OCI-LY1 (cell line): ENCODE results near the gene TMEM52.

Source experiments
- H2AFZ ChIP-seq: fragments of 200-600 bp; sonication (generic), shearing (Covaris generic); 2 replicates; pipeline ENCODE4 v1.6.0; 2014; ENCODE audit warnings: antibody characterized with exemption, mild to moderate bottlenecking, low read length
- H3F3A ChIP-seq: fragments of 200-600 bp; sonication (generic), shearing (Covaris generic); 2 replicates; pipeline ENCODE4 v1.6.0; 2014; ENCODE audit warnings: mild to moderate bottlenecking, antibody characterized with exemption, low read length, moderate library complexity; ENCODE audit not compliant: insufficient read depth
- H3K27ac ChIP-seq: fragments of 200-600 bp; sonication (generic); 2 replicates; pipeline ENCODE4 v1.5.1; 2014; ENCODE audit warnings: low read length, mixed run types, mild to moderate bottlenecking, low read depth; ENCODE audit not compliant: poor library complexity, severe bottlenecking
- H3K27me3 ChIP-seq: fragments of 200-600 bp; sonication (generic); 2 replicates; pipeline ENCODE4 v1.6.0; 2014; ENCODE audit warnings: antibody characterized with exemption, mild to moderate bottlenecking, low read length, moderate library complexity; ENCODE audit not compliant: insufficient read depth
- H3K36me3 ChIP-seq: fragments of 200-600 bp; sonication (generic); 2 replicates; pipeline ENCODE4 v1.6.1; 2014; ENCODE audit warnings: mild to moderate bottlenecking, antibody characterized with exemption, low read length, moderate library complexity, mixed read lengths; ENCODE audit not compliant: insufficient read depth
- H3K4me1 ChIP-seq: fragments of 200-600 bp; sonication (generic); 2 replicates; pipeline ENCODE4 v1.5.1; 2014; ENCODE audit warnings: mild to moderate bottlenecking, low read length, moderate library complexity; ENCODE audit not compliant: insufficient read depth, severe bottlenecking
- H3K4me2 ChIP-seq: fragments of 200-600 bp; sonication (generic), shearing (Covaris generic); 2 replicates; pipeline ENCODE4 v1.6.1; 2014; ENCODE audit warnings: low read length
- H3K4me3 ChIP-seq: fragments of 200-600 bp; sonication (generic); 2 replicates; pipeline ENCODE4 v1.5.1; 2014; ENCODE audit warnings: low read length, low read depth, mild to moderate bottlenecking, mixed read lengths; ENCODE audit not compliant: poor library complexity, severe bottlenecking
- H3K79me2 ChIP-seq: fragments of 200-600 bp; shearing (Covaris generic); 2 replicates; pipeline ENCODE4 v1.6.1; 2016; ENCODE audit warnings: mixed run types, low read length, mixed read lengths; ENCODE audit not compliant: insufficient read depth
- H3K9ac ChIP-seq: fragments of 200-600 bp; sonication (generic), shearing (Covaris generic); 2 replicates; pipeline ENCODE4 v1.6.1; 2014; ENCODE audit warnings: mild to moderate bottlenecking, low read length, mixed read lengths
- H3K9me2 ChIP-seq: fragments of 200-600 bp; sonication (generic), shearing (Covaris generic); 2 replicates; pipeline ENCODE4 v1.6.1; 2014; ENCODE audit warnings: low read depth, mild to moderate bottlenecking, low read length, mixed read lengths
- H3K9me3 ChIP-seq: fragments of 200-600 bp; shearing (Covaris generic); 2 replicates; pipeline ENCODE4 v1.6.1; 2014; ENCODE audit warnings: low read length, mixed read lengths
- H4K20me1 ChIP-seq: fragments of 200-600 bp; sonication (generic), shearing (Covaris generic); 2 replicates; pipeline ENCODE4 v1.6.0; 2016; ENCODE audit warnings: mild to moderate bottlenecking, low read length; ENCODE audit not compliant: insufficient read depth
- CTCF ChIP-seq: fragments of 200-600 bp; sonication (generic), shearing (Covaris generic); IDR thresholded peaks from 2 replicates; pipeline ENCODE4 v1.5.1; 2017; ENCODE audit warnings: mild to moderate bottlenecking, antibody characterized with exemption, low read length, moderate library complexity, mixed read lengths
- EZH2 ChIP-seq: fragments of 200-600 bp; sonication (generic), shearing (Covaris generic); IDR thresholded peaks from 2 replicates; pipeline ENCODE4 v1.8.0; 2017; ENCODE audit warnings: borderline replicate concordance, mixed run types, mild to moderate bottlenecking, antibody characterized with exemption, low read length, moderate library complexity, mixed read lengths

The TMEM52 gene

GRCh38 chr1:1879942-1880341 is 39.1 kb downstream of the TMEM52 start:
- Histone ChIP-seq H3K9me2 (no peaks in the 10 kb centered on the region), H3K27me3 (no peaks in the 10 kb centered on the region), H3K4me3 (no peak overlapping the region), H2AFZ (no peak overlapping the region), H3K27ac (no peak overlapping the region), H3K9me3 (no peaks in the 10 kb centered on the region), H3K4me1 (peaks cover 49% of the 10 kb centered on the region), H4K20me1 (no peaks in the 10 kb centered on the region), H3K4me2 (no peak overlapping the region), H3F3A (no peaks in the 10 kb centered on the region), H3K36me3 (peaks cover 55% of the 10 kb centered on the region), H3K79me2 (peaks cover 100% of the 10 kb centered on the region), H3K9ac (no peak overlapping the region)
- TF ChIP-seq EZH2 (no peak), CTCF (no peak)

- no peaks in the 10 kb centered on the region for H3F3A ChIP-seq
- peaks cover 100% of the 10 kb centered on the region for H3K79me2 ChIP-seq
- H3K36me3 ChIP-seq, result peaks cover 65% of the 10 kb centered on the region
- no peaks in the 10 kb centered on the region for H3K9me2 ChIP-seq
- H3K27me3 ChIP-seq, result no peaks in the 10 kb centered on the region
- H3K27ac ChIP-seq, result peak overlapping the region; percentile 2
- H3K9ac ChIP-seq, result no peak overlapping the region
- no peaks in the 10 kb centered on the region for H4K20me1 ChIP-seq
- no peaks in the 10 kb centered on the region for H3K9me3 ChIP-seq
- no peak overlapping the region for H3K4me2 ChIP-seq
- H3K4me1 ChIP-seq, result peaks cover 32% of the 10 kb centered on the region
- no peak overlapping the region for H3K4me3 ChIP-seq
- TF ChIP-seq CTCF, result no peak
- TF ChIP-seq EZH2, result no peak
- no peak overlapping the region for H2AFZ ChIP-seq
Measured at GRCh38 chr1:1877865-1878436, 41.1 kb downstream of the TMEM52 start.

- no peaks in the 10 kb centered on the region for H3K9me2 ChIP-seq
- no peak overlapping the region for H2AFZ ChIP-seq
- H3K4me1 ChIP-seq, result peaks cover 30% of the 10 kb centered on the region
- no peak for TF ChIP-seq EZH2
- TF ChIP-seq CTCF, result no peak
- no peak overlapping the region for H3K4me2 ChIP-seq
- peaks cover 100% of the 10 kb centered on the region for H3K79me2 ChIP-seq
- H4K20me1 ChIP-seq, result peaks cover 3% of the 10 kb centered on the region; the same call in 1 of the 2 replicates
- H3F3A ChIP-seq, result 0 out of 2 replicates have a peak, but pooled peaks cover 6% of the 10 kb centered on the region
- H3K4me3 ChIP-seq, result no peak overlapping the region
- peaks cover 80% of the 10 kb centered on the region for H3K36me3 ChIP-seq
- no peak overlapping the region for H3K9ac ChIP-seq
- no peaks in the 10 kb centered on the region for H3K27me3 ChIP-seq
- no peaks in the 10 kb centered on the region for H3K9me3 ChIP-seq
- no peak overlapping the region for H3K27ac ChIP-seq
Measured at GRCh38 chr1:1876335-1876930, 42.6 kb downstream of the TMEM52 start.
